GM13976 (cell line): ENCODE measurements around the gene RAB11FIP4.

Source experiments
- DNase-seq: peaks from one replicate; pipeline ENCODE4 v3.0.0; 2012; ENCODE audit warnings: low spot score
- CTCF ChIP-seq: IDR thresholded peaks from 2 replicates; pipeline ENCODE4 v1.5.1; 2012; ENCODE audit warnings: borderline replicate concordance, mild to moderate bottlenecking; ENCODE audit not compliant: insufficient read depth; ENCODE audit errors: extremely low read depth, missing control alignments, control extremely low read depth
- in situ Hi-C: fragments of 300-500 bp; cut with MboI; formaldehyde crosslinking; loops from one replicate; pipeline ENCODE4 v1.12.0; 2022; ENCODE audit warnings: low sequenced_read_pairs, mixed read lengths, inconsistent platforms; ENCODE audit not compliant: unreplicated experiment

RAB11FIP4 gene

GRCh38 chr17:31522284-31522931 lies 130.9 kb downstream of the RAB11FIP4 start:
- in situ Hi-C loops, result loop anchor here (5.0 kb wide), 1 partner anchor 80 kb away; no protein-coding TSS in a partner anchor

GRCh38 chr17:31522987-31523495 lies 131.6 kb downstream of the RAB11FIP4 start:
- in situ Hi-C loops, result loop anchor here (5.0 kb wide), 1 partner anchor 81 kb away; no protein-coding TSS in a partner anchor
- no peak for TF ChIP-seq CTCF
- no peak for DNase-seq

More at GRCh38 chr17:31522284-31522931, 130.9 kb downstream of the RAB11FIP4 start:
- DNase-seq, result no peak
- TF ChIP-seq CTCF, result no peak

GRCh38 chr17:31523862-31524730 lies 132.6 kb downstream of the RAB11FIP4 start:
- DNase-seq, result no peak
- TF ChIP-seq CTCF, result no peak
- in situ Hi-C loops, result loop anchor here (5.0 kb wide), 1 partner anchor 82 kb away; no protein-coding TSS in a partner anchor

GRCh38 chr17:31524926-31525800 lies 133.7 kb downstream of the RAB11FIP4 start:
- in situ Hi-C loops, result loop anchor here (5.0 kb wide), 1 partner anchor 83 kb away; no protein-coding TSS in a partner anchor
- peak; percentile 86 for TF ChIP-seq CTCF
- peak; percentile 92 for DNase-seq

GRCh38 chr17:31525801-31526549 lies 134.5 kb downstream of the RAB11FIP4 start:
- DNase-seq, result no peak
- in situ Hi-C loops, result no loop called here
- peak; percentile 14 for TF ChIP-seq CTCF
